HG03066 (cell line): ENCODE data around the gene F2R.
"Not testable (repeated sequence)": the region's sequence is repeated elsewhere in the genome, so short reads cannot be mapped to it uniquely, and the experiment has no call there.

Experiments used
- ATAC-seq: cut with Tn5 transposase; IDR thresholded peaks from one replicate; pipeline ENCODE4 v1.9.1; 2021; ENCODE audit warnings: low read depth; ENCODE audit not compliant: unreplicated experiment

The F2R gene

DNA sequence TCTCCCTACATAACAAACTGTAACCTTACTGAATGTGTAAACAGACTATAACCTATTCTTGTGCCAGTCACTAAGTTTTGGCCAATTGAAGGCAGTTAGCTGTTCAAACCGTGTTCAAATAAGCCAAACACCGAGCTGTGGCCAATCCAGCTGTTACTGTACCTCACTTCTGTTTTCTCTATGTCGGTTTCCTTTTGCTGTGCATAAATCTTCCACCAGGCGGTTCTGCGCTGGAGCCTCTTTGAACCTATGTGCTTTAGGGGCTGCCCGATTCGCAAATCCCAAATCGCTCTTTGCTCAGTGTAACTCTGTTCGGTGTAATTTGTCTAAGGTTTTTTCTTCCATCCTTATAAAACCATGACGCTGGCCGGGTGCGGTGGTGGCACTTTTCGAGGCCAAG is 31.8 kb downstream of the F2R start:
- ATAC-seq: no peak

GRCh38 chr5:76751291-76751690 is 35.4 kb downstream of the F2R start:
- ATAC-seq: no peak

- ATAC-seq: no peak
Observed at GRCh38 chr5:76754668-76755078, 38.7 kb downstream of the F2R start.

- ATAC-seq: no peak
Observed at GRCh38 chr5:76755779-76756637, 40.1 kb downstream of the F2R start.

DNA sequence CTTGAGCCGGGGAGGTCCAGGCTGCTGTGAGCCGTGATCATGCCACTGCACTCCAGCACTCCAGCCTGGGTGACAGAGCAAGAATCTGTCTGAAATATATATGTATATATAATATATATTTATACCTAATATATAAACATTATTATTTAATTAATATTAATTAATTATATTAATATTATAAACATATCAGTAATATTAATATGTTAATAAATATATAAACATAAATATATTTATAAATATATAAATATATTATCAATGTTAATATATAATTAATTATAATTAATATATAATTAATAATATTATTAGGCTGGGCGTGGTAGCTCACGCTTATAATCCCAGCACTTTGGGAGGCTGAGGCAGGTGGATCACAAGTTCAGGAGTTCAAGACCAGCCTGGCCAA is 41.1 kb downstream of the F2R start:
- no peak for ATAC-seq

- not testable (repeated sequence) for ATAC-seq
Observed at GRCh38 chr5:76761118-76761517, 45.2 kb downstream of the F2R start.

GRCh38 chr5:76762484-76762883 is 46.6 kb downstream of the F2R start:
- no peak for ATAC-seq

GRCh38 chr5:76763136-76763535 is 47.2 kb downstream of the F2R start:
- ATAC-seq: no peak

DNA sequence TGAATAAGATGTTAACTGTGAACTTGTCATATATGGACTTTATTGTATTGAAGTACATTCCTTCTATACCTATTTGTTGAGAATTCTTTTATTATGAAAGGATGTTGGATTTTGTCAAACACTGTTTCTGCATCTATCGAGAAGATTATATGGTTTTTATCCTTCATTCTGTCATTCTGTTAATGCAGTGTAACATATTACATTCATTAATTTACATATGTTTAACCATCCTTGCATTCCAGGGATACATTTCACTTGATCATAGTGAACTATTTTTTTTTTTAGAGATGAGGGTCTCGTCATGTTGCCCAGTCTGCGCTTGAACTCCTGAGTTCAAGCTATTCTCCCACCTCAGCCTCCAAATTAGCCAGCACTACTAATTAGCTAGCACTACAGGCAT is 48.4 kb downstream of the F2R start:
- no peak for ATAC-seq

GRCh38 chr5:76765249-76765648 is 49.3 kb downstream of the F2R start:
- no peak for ATAC-seq

DNA sequence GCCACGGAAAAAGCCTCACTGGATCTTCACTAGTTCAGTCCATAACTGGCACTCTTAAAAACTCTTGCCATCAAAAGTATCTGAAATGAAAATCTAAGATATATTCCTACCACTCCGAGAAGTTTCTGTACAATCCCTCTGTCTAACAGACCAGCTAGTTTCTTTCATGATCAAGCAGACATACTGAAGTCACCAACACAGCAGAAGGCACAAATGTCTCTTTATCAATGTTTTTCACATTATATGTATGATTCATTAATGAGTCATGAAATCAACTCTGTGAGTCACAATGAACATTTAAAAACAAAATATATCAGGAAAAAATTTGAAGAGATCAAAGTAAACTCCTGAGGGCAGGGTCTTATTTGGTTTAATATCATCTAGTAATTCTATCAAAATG is 50.8 kb downstream of the F2R start:
- no peak for ATAC-seq

DNA sequence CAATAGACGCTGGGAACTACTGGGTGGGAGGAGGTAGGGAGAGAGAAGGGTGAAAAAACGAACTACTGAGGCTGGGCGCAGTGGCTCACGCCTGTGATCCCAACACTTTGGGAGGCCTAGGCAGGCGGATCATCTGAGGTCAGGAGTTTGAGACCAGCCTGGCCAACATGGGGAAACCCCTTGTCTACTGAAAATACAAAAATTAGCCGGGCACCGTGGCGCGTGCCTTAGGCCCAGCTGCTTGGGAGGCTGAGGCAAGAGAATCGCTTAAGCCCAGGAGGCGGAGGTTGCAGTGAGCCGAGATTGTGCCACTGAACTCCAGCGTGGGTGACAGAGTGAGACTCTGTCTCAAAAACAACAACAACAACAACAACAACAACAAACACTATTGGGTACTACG is 55.1 kb downstream of the F2R start:
- not testable (repeated sequence) for ATAC-seq

- no peak for ATAC-seq
Observed at GRCh38 chr5:76771705-76772405, 55.9 kb downstream of the F2R start.

GRCh38 chr5:76775921-76776320 is 60.0 kb downstream of the F2R start:
- ATAC-seq: no peak

DNA sequence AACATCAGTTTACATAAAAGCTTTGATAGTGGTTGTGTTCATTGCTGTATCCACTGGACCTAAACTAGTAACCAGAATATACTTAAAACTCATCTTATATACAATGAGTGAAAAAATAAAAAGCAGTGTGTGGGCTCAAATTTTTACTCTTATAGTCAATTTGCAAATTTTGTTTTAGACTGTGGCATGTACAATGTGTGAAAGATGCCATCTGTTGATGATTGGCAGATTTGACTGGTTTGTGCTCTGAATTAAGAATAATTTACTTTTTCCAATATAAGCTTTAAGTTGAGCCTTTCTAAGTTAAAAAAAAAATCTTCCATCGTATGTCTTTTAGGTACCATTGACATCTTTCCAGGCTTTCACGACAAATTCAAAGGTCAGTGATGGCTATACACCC is 60.5 kb downstream of the F2R start:
- no peak for ATAC-seq

DNA sequence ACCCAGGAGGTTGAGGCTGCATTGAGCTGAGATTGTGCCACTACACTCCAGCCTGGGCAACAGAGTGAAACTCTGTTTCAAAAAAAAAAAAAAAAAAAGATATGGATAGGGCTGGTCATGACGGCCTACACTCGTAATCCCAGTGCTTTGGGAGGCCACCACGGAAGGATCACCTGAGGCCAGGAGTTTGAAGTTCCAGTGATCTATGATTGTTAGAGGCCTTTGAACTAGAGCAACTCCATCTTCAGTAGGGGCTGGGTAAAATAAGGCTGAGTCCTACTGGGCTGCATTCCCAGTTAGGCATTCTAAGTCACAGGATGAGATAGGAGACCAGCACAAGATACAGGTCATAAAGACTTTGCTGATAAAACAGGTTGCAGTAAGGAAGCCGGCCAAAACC is 64.7 kb downstream of the F2R start:
- ATAC-seq: not testable (repeated sequence)

- ATAC-seq: no peak
Observed at GRCh38 chr5:76781775-76782174, 65.8 kb downstream of the F2R start.

DNA sequence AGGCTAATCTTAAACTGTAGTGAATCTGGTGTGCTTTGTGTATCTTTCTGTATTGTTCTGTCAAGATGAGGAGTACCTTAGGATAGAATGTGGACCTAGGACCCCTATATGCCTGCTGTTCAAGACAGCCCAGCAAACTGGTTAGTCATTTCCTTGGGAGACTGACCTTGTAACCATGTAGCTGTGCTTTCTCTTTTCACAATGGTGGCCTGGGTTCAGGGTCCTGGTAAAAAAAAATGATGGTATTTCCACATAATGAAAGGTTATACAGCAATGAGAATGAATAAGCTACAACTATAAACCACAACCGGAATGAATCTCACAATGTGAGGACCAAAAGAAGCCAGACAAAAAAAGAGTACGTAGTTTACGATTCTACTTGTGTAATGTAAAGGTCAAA is 66.5 kb downstream of the F2R start:
- no peak for ATAC-seq
